ENCODE results near the gene WIPF3. TPM values are rescaled to one million over a fixed set of nuclear protein-coding genes. Genes with fewer than 3 reads are reported as not detected.

WIPF3 gene
- total RNA-seq, 1 experiment from 2014 or later, result 2.0 TPM

- in situ Hi-C loops (cut with HindIII; ENCODE audit: low pct_unique_long_range_greater_than_20kb, low sequenced_read_pairs), result no loop called here
- ChIA-PET CTCF (no interaction called here), POLR2A (no interaction called here)
- Histone ChIP-seq H3K27me3 (ENCODE audit: control insufficient read depth, insufficient read depth, low read length) (no peaks in the 10 kb centered on the region), H3K4me1 (ENCODE audit: control insufficient read depth, insufficient read depth, low read length) (no peaks in the 10 kb centered on the region), H3K9me3 (ENCODE audit: control insufficient read depth, insufficient read depth, low read depth, low read length) (no peaks in the 10 kb centered on the region), H3K4me3 (ENCODE audit: low read depth in 2 of 2, low read length in 2 of 2) (no peak overlapping the region), H3K27ac (ENCODE audit: low read length) (no peak overlapping the region), H3K36me3 (ENCODE audit: control insufficient read depth, insufficient read depth, low read length) (peaks cover 33% of the 10 kb centered on the region)
- intact Hi-C loops (cut with micrococcal nuclease; ENCODE audit: unreplicated experiment), result loop anchor here (5.0 kb wide), 1 partner anchor 116 kb away; no protein-coding TSS in a partner anchor
- DNase-seq (ENCODE audit: low read depth, low spot score) (no peak), ATAC-seq (peak; percentile 36; the same call in 1 of the 2 replicates)
- TF ChIP-seq CTCF (IDR thresholded peaks at IDR 0.05), result peak; percentile 70; the same call in 1 of the 2 replicates
- no peak for TF ChIP-seq REST (IDR thresholded peaks at IDR 0.05; ENCODE audit: insufficient read depth in 1 of 2, low read depth in 2 of 2, low read length in 1 of 2)
- no TSS peak for BruUV-seq (replicated peaks)
Observed at GRCh38 chr7:29946428-29947186, 140.3 kb downstream of the WIPF3 start.

- no TSS peak for BruUV-seq (replicated peaks)
- no peak for DNase-seq (ENCODE audit: low read depth, low spot score)
- no peak overlapping the region for H3K27ac ChIP-seq (ENCODE audit: low read length)
- H3K9me3 ChIP-seq (ENCODE audit: control insufficient read depth, insufficient read depth, low read depth, low read length), result no peaks in the 10 kb centered on the region
- H3K36me3 ChIP-seq (ENCODE audit: control insufficient read depth, insufficient read depth, low read length), result peaks cover 18% of the 10 kb centered on the region
- H3K27me3 ChIP-seq (ENCODE audit: control insufficient read depth, insufficient read depth, low read length), result no peaks in the 10 kb centered on the region
- H3K4me3 ChIP-seq (ENCODE audit: low read depth in 2 of 2, low read length in 2 of 2), result no peak overlapping the region
- TF ChIP-seq POLR2AphosphoS5 (IDR thresholded peaks at IDR 0.05; ENCODE audit: low read depth, low read length) (no peak), REST (IDR thresholded peaks at IDR 0.05; ENCODE audit: insufficient read depth in 1 of 2, low read depth in 2 of 2, low read length in 1 of 2) (no peak), CTCF (IDR thresholded peaks at IDR 0.05) (no peak), SIN3A (IDR thresholded peaks at IDR 0.05; ENCODE audit: borderline replicate concordance, insufficient read depth, low read depth, low read length) (no peak), TCF7L2 (IDR thresholded peaks at IDR 0.05; ENCODE audit: low read depth, low read length) (no peak)
- in situ Hi-C loops (cut with HindIII; ENCODE audit: low pct_unique_long_range_greater_than_20kb, low sequenced_read_pairs) (no loop called here), intact Hi-C loops (cut with micrococcal nuclease; ENCODE audit: unreplicated experiment) (loop anchor here (5.0 kb wide), 1 partner anchor 114 kb away; no protein-coding TSS in a partner anchor)
- ChIA-PET CTCF (no interaction called here), POLR2A (interaction anchor here (0.5 to 0.6 kb wide), 2 partner anchors 212 to 325 kb away, joined by 11 to 12 read pairs; no protein-coding TSS in a partner anchor)
- no peaks in the 10 kb centered on the region for H3K4me1 ChIP-seq (ENCODE audit: control insufficient read depth, insufficient read depth, low read length)
- ATAC-seq, result no peak
Observed at GRCh38 chr7:29948587-29948986, 142.3 kb downstream of the WIPF3 start.
